Measurements from ENCODE around the gene B4GALT5. TPM values are rescaled to one million over a fixed set of nuclear protein-coding genes. Genes with fewer than 3 reads are reported as not detected.

The B4GALT5 gene
- polyA plus RNA-seq, 2 of the 4 experiments (the other 2 are of a cell fraction), result 84.0 to 88.7 TPM

- ChIA-PET CTCF (interaction anchor here (0.8 to 5.0 kb wide), 5 partner anchors 12 to 155 kb away, joined by 4 to 25 read pairs (median 7); no protein-coding TSS in a partner anchor), POLR2A (interaction anchor here (0.5 to 1.4 kb wide), 6 partner anchors 10 to 18 kb away, joined by 3 to 6 read pairs (median 3); no protein-coding TSS in a partner anchor)
- Histone ChIP-seq H3K4me3 (peak overlapping the region; percentile 12; the same call in 2 of the 3 replicates), H3K9me3 (no peaks in the 10 kb centered on the region), H3K4me2 (peak overlapping the region; percentile 80), H3K4me1 (peaks cover 95% of the 10 kb centered on the region), H3K27ac (peak overlapping the region; percentile 98)
- ATAC-seq (peak; percentile 76 to 81), DNase-seq (ENCODE audit: low read depth in 1 of 2, low spot score in 1 of 2) (peak in 1 of 2 experiments; percentile 91), FAIRE-seq (no peak)
- 1% methylated on average over 9 of the region's 9 CpGs for WGBS (ENCODE audit: missing lambda C conversion rate)
- TF ChIP-seq GATA3 (IDR thresholded peaks at IDR 0.05; ENCODE audit: borderline replicate concordance) (peak; percentile 82), CTCF (IDR thresholded peaks at IDR 0.05) (no peak), CHD2 (IDR thresholded peaks at IDR 0.05; ENCODE audit: low read length, partially characterized antibody) (no peak), JUN (IDR thresholded peaks at IDR 0.05) (peak; percentile 76 to 92), FOSL2 (IDR thresholded peaks at IDR 0.05) (peak; percentile 83), FOSL2 (CRISPR knock-in tag; IDR thresholded peaks at IDR 0.05) (peak; percentile 93), HMGXB4 (CRISPR knock-in tag; IDR thresholded peaks at IDR 0.05; ENCODE audit: borderline replicate concordance) (no peak), ZNF302 (CRISPR knock-in tag; IDR thresholded peaks at IDR 0.05) (no peak), CEBPB (IDR thresholded peaks at IDR 0.05) (peak; percentile 66 to 88; a peak in 3 of 4 replicates), JUNB (IDR thresholded peaks at IDR 0.05) (peak; percentile 91), RAD21 (conservative IDR thresholded peaks at IDR 0.05 in 1 of 2, IDR thresholded peaks at IDR 0.05 in 1 of 2) (peak in 1 of 2 experiments; percentile 44; a peak in 2 of 5 replicates), SMC3 (IDR thresholded peaks at IDR 0.05) (peak; percentile 32), HEYL (CRISPR knock-in tag; IDR thresholded peaks at IDR 0.05) (no peak), CBX8 (IDR thresholded peaks at IDR 0.05) (no peak), BHLHE40 (IDR thresholded peaks at IDR 0.05; ENCODE audit: low read depth, low read length) (no peak), EP300 (IDR thresholded peaks at IDR 0.05) (peak; percentile 55 to 70; a peak in 3 of 5 replicates)
- TF ChIP-seq, protein P1, sequence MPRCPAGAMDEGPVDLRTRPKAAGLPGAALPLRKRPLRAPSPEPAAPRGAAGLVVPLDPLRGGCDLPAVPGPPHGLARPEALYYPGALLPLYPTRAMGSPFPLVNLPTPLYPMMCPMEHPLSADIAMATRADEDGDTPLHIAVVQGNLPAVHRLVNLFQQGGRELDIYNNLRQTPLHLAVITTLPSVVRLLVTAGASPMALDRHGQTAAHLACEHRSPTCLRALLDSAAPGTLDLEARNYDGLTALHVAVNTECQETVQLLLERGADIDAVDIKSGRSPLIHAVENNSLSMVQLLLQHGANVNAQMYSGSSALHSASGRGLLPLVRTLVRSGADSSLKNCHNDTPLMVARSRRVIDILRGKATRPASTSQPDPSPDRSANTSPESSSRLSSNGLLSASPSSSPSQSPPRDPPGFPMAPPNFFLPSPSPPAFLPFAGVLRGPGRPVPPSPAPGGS (IDR thresholded peaks at IDR 0.05), result no peak
- TF ChIP-seq, protein P2, sequence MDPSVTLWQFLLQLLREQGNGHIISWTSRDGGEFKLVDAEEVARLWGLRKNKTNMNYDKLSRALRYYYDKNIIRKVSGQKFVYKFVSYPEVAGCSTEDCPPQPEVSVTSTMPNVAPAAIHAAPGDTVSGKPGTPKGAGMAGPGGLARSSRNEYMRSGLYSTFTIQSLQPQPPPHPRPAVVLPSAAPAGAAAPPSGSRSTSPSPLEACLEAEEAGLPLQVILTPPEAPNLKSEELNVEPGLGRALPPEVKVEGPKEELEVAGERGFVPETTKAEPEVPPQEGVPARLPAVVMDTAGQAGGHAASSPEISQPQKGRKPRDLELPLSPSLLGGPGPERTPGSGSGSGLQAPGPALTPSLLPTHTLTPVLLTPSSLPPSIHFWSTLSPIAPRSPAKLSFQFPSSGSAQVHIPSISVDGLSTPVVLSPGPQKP (IDR thresholded peaks at IDR 0.05; ENCODE audit: low read depth, low read length), result no peak
- TF ChIP-seq, protein P3, sequence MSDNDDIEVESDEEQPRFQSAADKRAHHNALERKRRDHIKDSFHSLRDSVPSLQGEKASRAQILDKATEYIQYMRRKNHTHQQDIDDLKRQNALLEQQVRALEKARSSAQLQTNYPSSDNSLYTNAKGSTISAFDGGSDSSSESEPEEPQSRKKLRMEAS (IDR thresholded peaks at IDR 0.05), result peak; percentile 55; the same call in 1 of the 2 replicates
- TF ChIP-seq, protein P4, sequence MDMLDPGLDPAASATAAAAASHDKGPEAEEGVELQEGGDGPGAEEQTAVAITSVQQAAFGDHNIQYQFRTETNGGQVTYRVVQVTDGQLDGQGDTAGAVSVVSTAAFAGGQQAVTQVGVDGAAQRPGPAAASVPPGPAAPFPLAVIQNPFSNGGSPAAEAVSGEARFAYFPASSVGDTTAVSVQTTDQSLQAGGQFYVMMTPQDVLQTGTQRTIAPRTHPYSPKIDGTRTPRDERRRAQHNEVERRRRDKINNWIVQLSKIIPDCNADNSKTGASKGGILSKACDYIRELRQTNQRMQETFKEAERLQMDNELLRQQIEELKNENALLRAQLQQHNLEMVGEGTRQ (IDR thresholded peaks at IDR 0.05), result no peak
- TF ChIP-seq, protein P5, sequence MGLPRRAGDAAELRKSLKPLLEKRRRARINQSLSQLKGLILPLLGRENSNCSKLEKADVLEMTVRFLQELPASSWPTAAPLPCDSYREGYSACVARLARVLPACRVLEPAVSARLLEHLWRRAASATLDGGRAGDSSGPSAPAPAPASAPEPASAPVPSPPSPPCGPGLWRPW (IDR thresholded peaks at IDR 0.05), result no peak
Observed at GRCh38 chr20:49690899-49691620, 22.6 kb downstream of the B4GALT5 start.

Measured in A549 (cell line).